GM21526 (cell line): ENCODE results near the gene PRR32.
"Not testable (repeated sequence)": the region's sequence is repeated elsewhere in the genome, so short reads cannot be mapped to it uniquely, and the experiment has no call there.

Experiments
- ATAC-seq: cut with Tn5 transposase; IDR thresholded peaks from one replicate; pipeline ENCODE4 v1.9.1; 2021; ENCODE audit warnings: moderate library complexity; ENCODE audit not compliant: unreplicated experiment, low FRiP score

PRR32 gene

GRCh38 chrX:126819429-126819828 is at the start of gene PRR32:
Gene PRR32 (plus strand): TSS chrX:126819729. CDS start chrX:126819844, 115 bp downstream.
- ATAC-seq, result no peak

DNA sequence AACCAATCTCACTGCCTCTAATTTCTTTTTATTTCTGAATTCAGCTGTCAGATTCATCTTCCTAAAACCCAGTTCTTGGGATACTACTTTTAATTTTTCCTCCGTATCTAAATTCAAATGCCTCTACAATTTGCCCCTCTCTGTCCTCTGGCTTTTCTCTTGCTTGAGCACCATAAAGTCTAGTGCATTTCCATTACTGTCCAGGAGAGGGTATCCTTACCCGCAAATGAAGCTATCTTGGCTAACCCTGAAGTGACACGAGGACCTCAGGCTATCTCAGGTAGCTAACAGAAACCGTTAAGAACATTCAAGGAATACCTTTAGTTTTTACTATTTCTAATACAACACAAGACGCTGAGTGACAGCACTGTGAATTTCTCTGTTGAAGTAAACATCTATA is 49.4 kb upstream of the PRR32 start:
- no peak for ATAC-seq

- no peak for ATAC-seq
Observed at GRCh38 chrX:126785539-126785938, 34.0 kb upstream of the PRR32 start.

GRCh38 chrX:126799059-126799458 is 20.5 kb upstream of the PRR32 start:
- no peak for ATAC-seq

DNA sequence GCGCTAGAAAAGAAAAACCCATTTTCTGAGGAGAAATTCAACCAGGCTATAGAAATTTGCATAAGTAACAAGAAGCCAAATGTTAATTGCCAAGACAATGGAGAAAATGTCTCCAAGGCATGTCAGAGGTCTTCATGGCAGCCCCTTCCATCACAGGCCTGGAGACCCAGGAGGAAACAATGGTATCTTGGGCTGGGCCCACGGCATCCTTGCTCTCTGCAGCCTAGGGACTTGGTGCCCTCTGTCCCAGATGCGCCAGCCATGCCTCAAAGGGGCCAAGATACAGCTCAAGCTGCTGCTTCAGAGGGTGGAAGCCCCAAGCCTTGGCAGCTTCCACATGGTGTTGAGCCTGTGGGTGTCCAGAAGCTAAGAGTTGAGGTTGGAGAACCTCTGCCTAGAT is 12.7 kb upstream of the PRR32 start:
- not testable (repeated sequence) for ATAC-seq

GRCh38 chrX:126815806-126816205 is 3.7 kb upstream of the PRR32 start:
- no peak for ATAC-seq

GRCh38 chrX:126820700-126821420 is 1.3 kb downstream of the PRR32 start:
- no peak for ATAC-seq

- ATAC-seq, result no peak
Observed at GRCh38 chrX:126824338-126825007, 4.9 kb downstream of the PRR32 start.

DNA sequence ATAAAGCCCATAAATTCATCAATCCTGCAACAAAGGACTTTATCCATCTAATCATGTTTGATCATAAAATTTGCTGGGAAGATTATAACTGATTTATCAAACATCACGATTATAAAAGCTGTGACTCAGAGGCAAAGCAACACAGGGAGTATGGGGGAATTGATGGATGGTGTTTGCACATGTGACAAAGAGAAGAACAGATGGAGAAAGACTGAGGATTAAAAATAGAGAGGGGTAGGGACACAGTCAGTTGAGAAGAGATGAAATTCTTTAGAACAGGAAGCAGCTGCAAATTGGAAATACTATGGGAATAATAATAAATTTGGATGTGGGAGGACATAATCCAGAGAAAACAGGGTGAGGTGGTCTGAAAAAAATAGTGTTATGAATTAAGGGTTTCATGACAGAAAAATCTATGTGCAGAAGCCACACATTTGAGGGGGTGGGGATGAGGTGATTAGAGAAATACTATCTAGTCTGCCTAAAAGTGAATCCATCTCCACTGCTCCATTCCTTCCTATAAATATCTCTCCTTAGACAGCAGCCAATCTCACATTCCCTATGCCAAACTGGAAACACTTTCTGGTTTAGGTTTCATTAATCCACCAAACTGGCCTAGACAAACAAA is 6.2 kb downstream of the PRR32 start:
- ATAC-seq, result no peak

DNA sequence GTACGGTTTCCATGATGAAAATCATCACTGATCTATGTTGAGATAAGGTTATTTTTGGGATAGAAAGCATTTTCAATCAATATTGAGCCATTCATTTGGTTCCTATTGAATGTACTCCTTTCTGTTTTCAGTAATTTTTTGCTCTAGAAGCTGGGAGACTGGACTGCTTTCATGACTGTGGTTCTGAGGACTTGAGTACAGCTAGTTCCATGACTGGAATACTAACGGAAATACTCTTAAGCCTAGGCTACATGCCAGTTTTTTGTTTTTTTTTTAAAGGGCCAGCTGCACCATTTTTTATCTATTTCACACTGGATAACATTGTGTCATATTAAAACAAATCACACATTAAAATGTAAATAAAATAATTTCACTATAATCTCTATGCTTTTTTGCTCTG is 16.7 kb downstream of the PRR32 start:
- ATAC-seq, result no peak

- no peak for ATAC-seq
Observed at GRCh38 chrX:126847143-126847542, 27.6 kb downstream of the PRR32 start.

- no peak for ATAC-seq
Observed at GRCh38 chrX:126855839-126856524, 36.5 kb downstream of the PRR32 start.
